NCI-H226 (cell line): ENCODE results near the gene GSC.
"Not testable (repeated sequence)": the region's sequence is repeated elsewhere in the genome, so short reads cannot be mapped to it uniquely, and the experiment has no call there.

Experiments
- DNase-seq: peaks from one replicate; pipeline ENCODE4 v3.0.0-alpha.2; 2015

GSC gene

GRCh38 chr14:94771158-94771905 lies 1.4 kb upstream of the GSC start:
- no peak for DNase-seq

DNA sequence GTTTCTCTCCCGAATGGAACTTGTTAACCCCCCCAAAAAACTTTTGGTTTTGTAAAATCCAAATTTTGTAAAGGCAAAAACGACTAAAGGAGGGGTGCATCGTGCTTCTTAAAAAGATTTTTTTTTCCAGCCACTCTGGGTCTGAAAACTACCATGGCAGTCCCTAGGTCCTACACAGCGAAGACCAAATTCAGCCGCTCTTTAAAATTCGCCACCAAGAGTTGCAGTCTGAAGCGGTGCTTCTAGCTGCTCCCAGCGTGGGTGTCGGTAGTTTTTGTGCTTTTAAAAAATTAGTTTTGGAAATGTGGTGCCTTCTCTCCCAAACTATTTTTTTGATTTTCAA lies 873 bp upstream of the GSC start:
- DNase-seq = no peak

DNA sequence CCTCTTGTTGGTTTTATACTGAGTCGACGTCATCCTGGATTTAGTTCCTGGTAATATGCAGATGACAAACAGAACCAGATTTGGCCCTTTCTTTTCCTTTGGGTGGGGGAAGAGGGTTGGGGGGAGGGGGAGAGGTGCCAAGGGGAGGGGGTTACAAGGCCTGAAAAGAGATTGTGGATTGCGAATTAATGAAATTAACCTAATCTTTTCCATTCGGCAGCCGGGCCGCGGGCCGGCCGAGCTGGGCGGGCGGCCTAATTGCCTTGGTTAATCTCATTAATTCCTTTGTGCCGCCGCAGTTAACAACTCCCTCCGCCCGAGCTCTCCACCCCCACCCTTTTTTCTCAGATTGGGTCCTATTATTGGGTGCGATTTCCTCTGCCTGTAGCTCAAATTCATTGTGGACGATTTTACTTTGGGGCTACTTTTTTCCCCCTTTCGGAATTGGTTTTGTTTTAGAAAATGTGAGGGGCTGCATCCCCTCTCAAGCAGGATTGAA lies 387 bp upstream of the GSC start:
- no peak for DNase-seq

DNA sequence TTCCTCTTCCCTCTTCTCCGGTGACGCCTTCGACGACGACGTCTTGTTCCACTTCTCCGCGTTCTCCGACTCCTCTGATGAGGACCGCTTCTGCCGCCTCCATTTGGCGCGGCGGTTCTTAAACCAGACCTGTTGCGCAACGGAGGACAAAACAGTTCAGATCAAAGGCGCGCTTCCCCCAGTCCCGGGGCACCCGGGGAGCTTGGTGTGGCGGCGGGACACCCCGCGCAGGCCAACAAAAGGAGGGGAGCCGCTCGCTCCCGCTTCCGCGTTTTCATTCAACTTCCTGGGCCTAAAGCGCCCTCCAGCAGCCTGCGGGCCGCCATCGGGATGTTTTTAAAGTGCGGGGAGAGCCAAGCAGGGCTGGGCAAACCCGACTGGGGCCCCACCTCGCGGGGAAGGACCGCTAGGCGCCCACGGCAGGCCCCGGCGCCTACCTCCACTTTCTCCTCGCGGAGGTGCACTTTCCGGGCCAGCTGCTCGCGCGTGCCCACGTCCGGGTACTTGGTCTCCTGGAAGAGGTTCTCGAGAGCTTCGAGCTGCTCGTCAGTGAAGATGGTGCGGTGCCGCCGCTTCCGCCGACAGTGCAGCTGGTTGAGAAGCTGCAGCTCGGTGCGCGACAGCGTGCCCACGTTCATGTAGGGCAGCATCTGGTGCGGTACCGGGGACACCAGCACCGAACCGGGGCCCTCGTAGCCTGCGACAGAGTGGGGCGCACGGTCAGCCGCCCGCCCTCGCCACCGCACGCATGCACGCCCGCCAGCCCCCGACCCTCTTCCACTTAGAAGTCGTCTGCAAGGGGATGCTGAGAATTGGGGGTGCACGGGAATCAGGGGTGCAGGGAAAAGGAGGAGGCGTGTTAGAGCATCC lies 1.2 kb downstream of the GSC start:
- DNase-seq = no peak

GRCh38 chr14:94768141-94768520 lies 1.8 kb downstream of the GSC start:
- DNase-seq = no peak

DNA sequence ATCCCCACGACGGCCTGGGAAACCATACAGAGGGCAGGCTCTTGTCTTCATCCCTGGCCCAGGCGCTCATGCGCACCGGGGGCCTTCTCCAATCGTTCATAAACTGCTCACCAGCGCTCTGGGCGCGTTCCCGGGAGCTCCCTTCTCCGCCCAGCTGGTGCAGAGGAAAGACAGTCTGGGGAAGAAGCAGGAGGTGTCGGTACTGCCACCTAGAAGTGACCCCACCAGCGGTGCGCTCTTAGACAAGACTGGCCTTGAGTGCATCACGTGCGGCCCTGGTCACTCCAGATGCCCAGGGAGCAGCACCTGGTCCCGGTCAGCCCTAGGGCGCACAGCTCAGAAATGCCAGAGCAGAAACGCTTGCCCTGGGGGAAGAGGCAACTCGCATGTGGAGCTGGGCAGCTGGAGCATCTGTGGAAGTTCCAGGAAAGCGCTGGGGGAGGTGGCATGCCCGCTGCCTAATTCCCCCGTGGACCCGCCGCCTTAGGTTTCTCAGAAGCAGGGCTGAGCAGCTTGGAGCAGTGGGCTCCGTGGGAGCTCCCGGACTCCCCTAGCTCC lies 2.5 kb downstream of the GSC start:
- no peak for DNase-seq

- DNase-seq = no peak
Measured at GRCh38 chr14:94764573-94764972, 5.3 kb downstream of the GSC start.

DNA sequence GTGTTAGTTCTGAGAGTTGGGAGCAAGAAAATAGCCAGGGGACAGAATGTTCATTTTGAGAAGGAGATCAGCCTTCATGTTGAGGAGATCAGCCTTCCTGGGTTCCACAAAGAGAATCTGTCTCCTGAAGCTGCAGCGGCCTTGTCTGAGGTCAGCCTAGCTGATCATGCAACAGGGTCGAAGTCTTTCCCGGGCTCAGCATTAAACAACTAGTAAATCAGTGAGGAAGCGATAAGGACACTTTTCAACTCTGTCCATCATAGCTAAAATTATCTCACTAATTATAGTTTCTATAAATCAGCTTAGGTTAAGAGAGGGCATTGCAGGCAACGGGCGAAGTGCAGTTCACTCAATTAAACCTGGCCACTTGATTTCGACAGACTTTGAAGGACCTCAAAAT lies 7.5 kb downstream of the GSC start:
- no peak for DNase-seq

DNA sequence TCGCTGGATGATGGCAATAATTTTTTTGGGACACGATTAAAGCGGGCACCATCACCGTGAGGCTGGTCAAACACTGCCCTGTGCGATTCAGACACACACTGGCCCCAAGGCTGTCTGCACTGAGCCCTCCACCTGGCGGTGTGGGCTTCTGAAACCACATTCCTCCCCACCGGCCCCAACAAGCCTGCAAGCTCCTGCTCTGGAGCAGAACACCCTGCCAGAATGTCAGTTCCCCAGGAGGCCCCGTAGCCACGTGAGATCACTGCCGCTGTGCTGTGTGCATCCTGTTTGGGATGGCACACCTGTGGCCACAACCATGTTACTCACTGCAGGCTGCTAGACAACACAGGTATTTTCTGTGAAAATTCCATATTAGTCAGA lies 7.9 kb downstream of the GSC start:
- DNase-seq = no peak

DNA sequence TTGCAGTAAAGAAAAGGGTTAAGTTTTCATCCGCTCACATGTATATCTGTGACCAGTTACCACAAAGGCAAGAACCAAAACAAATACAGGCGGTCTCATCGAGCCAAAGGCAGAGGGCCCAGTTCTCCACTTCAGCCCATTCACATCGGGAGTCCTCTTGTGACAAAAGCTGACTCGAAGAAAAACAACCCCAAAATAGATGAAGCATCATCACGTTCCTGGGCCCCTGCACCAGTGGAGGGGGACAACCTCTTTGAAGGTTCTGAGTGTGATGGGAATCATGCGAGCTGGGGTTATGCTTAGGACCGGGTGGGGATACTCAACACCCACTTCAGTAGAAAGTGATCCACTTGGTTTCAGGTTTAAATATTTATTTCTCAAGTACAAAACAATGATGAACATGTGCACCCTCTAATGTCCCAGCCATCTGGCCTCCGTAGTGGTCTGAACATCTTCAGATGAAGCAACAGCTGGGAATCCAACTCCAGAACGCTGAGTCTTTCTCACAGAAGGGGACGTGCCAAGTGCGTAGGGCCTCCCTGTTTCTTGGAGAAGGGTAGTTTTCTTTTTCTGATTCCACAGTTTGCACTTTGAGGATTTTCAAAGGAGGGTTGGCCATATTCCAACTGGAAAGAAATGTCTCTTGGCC lies 8.4 kb downstream of the GSC start:
- DNase-seq = no peak

- DNase-seq = no peak
Measured at GRCh38 chr14:94756310-94756882, 13.5 kb downstream of the GSC start.

DNA sequence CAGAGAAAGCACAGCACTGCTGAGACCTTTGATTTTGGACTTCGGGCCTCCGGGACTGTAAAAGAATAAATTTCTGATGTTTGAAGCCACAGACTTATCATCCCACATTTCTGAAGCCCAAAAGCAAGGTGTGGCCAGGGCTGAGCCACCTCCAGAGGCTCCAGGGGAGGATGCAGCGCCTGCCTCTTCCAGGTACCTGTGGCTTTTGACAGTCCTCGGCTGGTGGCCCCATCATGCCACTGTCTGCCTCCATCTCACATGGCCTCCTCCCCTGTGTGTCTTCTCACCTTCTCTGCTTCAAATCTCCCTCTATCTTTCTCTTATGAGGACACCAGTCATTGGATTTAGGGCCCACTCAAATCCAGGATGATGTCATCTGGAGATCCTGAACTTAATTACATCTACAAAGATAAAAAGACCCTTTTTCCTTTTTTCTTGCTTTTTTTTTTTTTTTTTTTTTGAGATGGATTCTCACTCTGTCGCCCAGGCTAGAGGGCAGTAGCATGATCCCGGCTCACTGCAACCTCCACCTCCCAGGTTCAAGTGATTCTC lies 15.4 kb downstream of the GSC start:
- DNase-seq = no peak

- no peak for DNase-seq
Measured at GRCh38 chr14:94752591-94753436, 17.1 kb downstream of the GSC start.

GRCh38 chr14:94751956-94752355 lies 18.0 kb downstream of the GSC start:
- DNase-seq = no peak

- no peak for DNase-seq
Measured at GRCh38 chr14:94751321-94751720, 18.6 kb downstream of the GSC start.

DNA sequence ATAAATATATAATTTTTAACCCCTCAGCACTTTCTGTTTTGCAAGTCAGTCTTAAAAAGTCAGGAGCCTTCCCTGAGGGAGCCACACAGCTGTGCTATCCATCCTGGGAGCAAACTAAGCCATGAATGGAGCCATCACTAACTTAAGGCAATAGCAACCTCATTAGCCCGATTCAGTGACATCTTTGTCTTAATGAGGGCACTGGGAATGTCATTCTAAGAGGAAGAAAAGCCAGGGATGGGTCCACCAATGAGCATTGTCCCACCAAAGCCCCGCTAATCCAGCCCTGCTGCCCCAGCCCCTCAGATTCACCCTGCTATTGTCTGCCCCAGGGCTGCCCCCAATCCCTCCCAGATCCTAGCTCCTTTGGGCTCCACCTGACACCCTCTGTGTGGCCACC lies 19.5 kb downstream of the GSC start:
- DNase-seq = no peak

DNA sequence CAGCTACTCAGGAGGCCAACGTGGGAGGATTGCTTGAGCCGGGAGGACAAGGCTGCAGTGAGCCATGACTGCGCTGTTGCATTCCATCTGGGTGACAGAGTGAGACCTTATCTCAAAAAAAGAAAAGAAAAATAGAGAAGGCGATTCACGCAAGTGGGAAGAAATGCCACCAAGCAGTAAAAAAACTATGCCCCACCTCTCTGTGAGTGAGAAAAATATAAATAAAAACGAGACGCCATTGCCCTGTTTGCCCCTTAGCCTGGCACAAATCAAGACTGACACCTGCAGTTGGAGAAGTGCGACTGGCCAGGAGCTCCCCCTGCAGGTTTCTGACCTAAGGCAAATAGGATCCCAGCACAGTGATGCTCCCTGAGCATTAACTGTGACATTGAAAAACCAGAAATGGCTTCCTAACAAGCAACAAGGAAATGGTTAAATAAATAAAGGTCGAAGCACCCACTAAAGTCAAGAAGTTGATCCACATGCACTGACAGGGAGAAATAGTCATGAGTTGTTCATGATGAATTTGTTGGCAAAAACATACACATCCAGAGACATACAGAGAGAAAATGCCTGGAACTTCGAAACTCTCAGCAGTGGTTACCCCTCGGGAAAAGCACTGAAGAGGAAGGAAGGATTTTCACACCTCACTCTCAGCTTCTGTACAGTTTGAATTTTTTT lies 21.1 kb downstream of the GSC start:
- no peak for DNase-seq

- DNase-seq = no peak
Measured at GRCh38 chr14:94747739-94748138, 22.2 kb downstream of the GSC start.

GRCh38 chr14:94747153-94747552 lies 22.8 kb downstream of the GSC start:
- DNase-seq = not testable (repeated sequence)

- no peak for DNase-seq
Measured at GRCh38 chr14:94746131-94746530, 23.8 kb downstream of the GSC start.

GRCh38 chr14:94738751-94739150 lies 31.2 kb downstream of the GSC start:
- DNase-seq = no peak
